Body of pancreas (tissue), 4 donors: Measurements from ENCODE around the gene AKR1C3. TPM values are rescaled to one million over a fixed set of nuclear protein-coding genes. Genes with fewer than 3 reads are reported as not detected.

Experiments used
- ATAC-seq: fragments of 150-250 bp; one replicate; pipeline ENCODE4 v1.9.1; 2016
- DNase-seq, 4 donors: peaks; one replicate each; pipeline ENCODE4 v3.0.0-alpha.2; 2019
- H3K27ac ChIP-seq, 4 donors: fragments of 200-600 bp; sonication (generic); 1 replicate in 3 of 4; 2 replicates in 1 of 4; pipeline versions ENCODE4 v1.5.1 to v1.6.1; 2016 to 2019; ENCODE audit warnings: mild to moderate bottlenecking in 1 of 4, mixed read lengths in 1 of 4, moderate library complexity in 1 of 4
- H3K27me3 ChIP-seq, 2 donors: fragments of 200-600 bp; sonication (generic); one replicate each; pipeline ENCODE4 v1.6.0; 2016; ENCODE audit warnings: mild to moderate bottlenecking in 1 of 2
- H3K36me3 ChIP-seq, 2 donors: fragments of 200-600 bp; sonication (generic); replicated peaks in 1 of 2; 2 replicates each; pipeline ENCODE4 v1.5.1; 2016; ENCODE audit warnings: low read depth in 2 of 2; ENCODE audit not compliant: insufficient read depth in 1 of 2
- H3K4me1 ChIP-seq: fragments of 200-600 bp; sonication (generic); one replicate; pipeline ENCODE4 v1.6.0; 2016
- H3K4me3 ChIP-seq, 2 donors: fragments of 200-600 bp; sonication (generic); 1 replicate in 1 of 2; 2 replicates in 1 of 2; pipeline ENCODE4 v1.5.1; 2016 to 2019
- H3K9me3 ChIP-seq, 3 donors: fragments of 200-600 bp; sonication (generic); 1 replicate in 2 of 3; 2 replicates in 1 of 3; pipeline ENCODE4 v1.5.1; 2016
- POLR2A ChIP-seq, 3 donors: fragments of 450-650 bp; IDR thresholded peaks; one replicate each; pipeline ENCODE4 v1.6.1; 2016; ENCODE audit warnings: antibody characterized with exemption in 3 of 3, mild to moderate bottlenecking in 2 of 3
- WGBS, 2 donors: methylation state at CpG; one replicate each; pipeline ENCODE4 v1.1.5; 2017; 5-methylcytosine and 5-hydroxymethylcytosine counted together
- intact Hi-C: fragments of 100-400 bp; cut with DNase I; formaldehyde crosslinking; loops from one replicate; pipeline ENCODE4 v1.15.1; 2023
- total RNA-seq, 2 donors: library from RNA; depleted of rRNA; stranded (reverse); fragments of >200 nt; gene quantifications; one replicate each; pipeline ENCODE4 v1.1.0, GENCODE V29; 2016
- TF ChIP-seq, protein P1 (sequence below), 7 experiments: fragments of 450-650 bp in 4 of 7; fragments of 200-600 bp in 3 of 7; sonication (generic) in 3 of 7; IDR thresholded peaks; one replicate each; pipeline ENCODE4 v1.5.1; 2016 to 2019; ENCODE audit warnings: antibody characterized with exemption in 7 of 7

Gene AKR1C3
- total RNA-seq, 2 donors from 2014 or later, result 31.1 to 34.6 TPM

DNA sequence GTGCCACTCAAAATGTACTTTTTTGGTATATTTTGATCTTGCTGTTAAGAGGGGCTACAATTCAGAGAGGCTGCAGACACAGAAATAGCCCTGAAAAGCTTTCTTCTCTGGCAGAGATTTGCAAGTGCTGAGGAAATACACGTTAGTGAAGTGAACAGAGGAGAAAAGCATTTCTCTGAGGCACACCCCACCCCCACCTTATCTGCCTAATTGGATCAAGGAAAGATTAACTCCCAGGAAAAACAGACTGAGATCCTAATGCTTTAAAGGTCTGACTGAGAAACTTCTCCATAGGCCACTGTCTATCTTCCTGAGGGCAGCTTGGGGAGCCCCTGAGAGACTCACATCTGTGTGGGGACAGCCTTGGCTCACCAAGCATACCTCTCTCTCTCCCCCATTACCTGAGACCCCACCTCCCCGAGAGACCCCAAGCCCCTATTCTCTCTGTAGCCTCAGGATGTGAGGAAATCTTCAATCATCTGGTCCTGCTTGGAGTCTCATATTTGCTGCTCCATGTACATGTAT is 14.8 kb upstream of the AKR1C3 start:
- no peaks in the 10 kb centered on the region for H3K27me3 ChIP-seq
- no peaks in the 10 kb centered on the region for H3K9me3 ChIP-seq
- no peak overlapping the region for H3K4me3 ChIP-seq
- 45 to 64% methylated on average over 2 of the region's 2 CpGs for WGBS, 2 donors
- intact Hi-C loops, result no loop called here
- TF ChIP-seq, protein P1, sequence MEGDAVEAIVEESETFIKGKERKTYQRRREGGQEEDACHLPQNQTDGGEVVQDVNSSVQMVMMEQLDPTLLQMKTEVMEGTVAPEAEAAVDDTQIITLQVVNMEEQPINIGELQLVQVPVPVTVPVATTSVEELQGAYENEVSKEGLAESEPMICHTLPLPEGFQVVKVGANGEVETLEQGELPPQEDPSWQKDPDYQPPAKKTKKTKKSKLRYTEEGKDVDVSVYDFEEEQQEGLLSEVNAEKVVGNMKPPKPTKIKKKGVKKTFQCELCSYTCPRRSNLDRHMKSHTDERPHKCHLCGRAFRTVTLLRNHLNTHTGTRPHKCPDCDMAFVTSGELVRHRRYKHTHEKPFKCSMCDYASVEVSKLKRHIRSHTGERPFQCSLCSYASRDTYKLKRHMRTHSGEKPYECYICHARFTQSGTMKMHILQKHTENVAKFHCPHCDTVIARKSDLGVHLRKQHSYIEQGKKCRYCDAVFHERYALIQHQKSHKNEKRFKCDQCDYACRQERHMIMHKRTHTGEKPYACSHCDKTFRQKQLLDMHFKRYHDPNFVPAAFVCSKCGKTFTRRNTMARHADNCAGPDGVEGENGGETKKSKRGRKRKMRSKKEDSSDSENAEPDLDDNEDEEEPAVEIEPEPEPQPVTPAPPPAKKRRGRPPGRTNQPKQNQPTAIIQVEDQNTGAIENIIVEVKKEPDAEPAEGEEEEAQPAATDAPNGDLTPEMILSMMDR (IDR thresholded peaks at IDR 0.05), result no peak
- ATAC-seq, result peak; percentile 22
- peak overlapping the region in 2 of 4 donors; percentile 51 for H3K27ac ChIP-seq
- H3K36me3 ChIP-seq, result no peaks in the 10 kb centered on the region
- H3K4me1 ChIP-seq, result peaks cover 17% of the 10 kb centered on the region
- DNase-seq, result no peak

DNA sequence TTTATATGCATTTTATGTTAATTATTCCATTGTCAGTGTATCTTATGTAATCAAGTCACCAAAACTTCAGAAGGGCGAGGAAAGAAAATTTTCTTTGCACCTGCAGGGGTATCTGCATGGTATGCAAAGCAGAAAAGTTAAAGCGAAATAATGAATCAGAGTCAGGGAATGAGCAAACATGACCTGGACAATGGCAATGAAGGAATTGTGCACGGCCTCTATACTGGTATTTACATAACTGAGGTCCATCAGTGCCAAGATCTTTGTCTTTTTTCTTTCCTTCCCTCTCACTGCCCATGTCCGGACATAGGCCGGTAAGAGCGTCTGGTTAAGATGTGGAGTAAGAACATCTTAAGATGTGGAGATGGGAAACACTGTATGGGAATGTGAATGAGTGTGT is 14.4 kb upstream of the AKR1C3 start:
- ATAC-seq, result no peak

DNA sequence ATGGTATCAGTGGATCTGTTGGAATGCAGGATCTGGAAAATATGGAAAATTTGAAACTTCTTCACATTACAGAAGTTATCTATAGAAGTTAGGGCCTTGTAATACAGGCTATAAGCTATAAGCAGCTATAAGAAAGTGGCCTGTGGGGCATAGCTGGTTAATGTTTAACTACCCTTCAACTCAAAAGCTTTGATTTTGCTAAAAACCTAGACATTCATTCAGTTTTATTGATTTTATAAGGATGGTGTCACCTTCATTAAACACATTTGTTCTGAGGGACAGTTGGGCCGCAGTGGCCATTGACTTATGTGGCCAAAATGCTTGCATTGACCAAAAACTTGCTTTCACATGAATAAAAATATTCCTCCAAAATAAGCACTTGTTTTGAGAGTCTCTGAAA is 13.1 kb upstream of the AKR1C3 start:
- no peak overlapping the region for H3K4me3 ChIP-seq
- intact Hi-C loops, result no loop called here
- no peak for DNase-seq
- H3K27me3 ChIP-seq, result no peaks in the 10 kb centered on the region
- H3K36me3 ChIP-seq, result no peaks in the 10 kb centered on the region
- H3K9me3 ChIP-seq, result no peaks in the 10 kb centered on the region
- no peak overlapping the region for H3K27ac ChIP-seq
- peaks cover 17% of the 10 kb centered on the region for H3K4me1 ChIP-seq
- no peak for TF ChIP-seq POLR2A (IDR thresholded peaks at IDR 0.05)
- TF ChIP-seq, protein P1 (IDR thresholded peaks at IDR 0.05), result no peak
- ATAC-seq, result no peak
- WGBS, 2 donors, result 81 to 97% methylated on average over 1 of the region's 1 CpG

More for the DNA sequence above, 14.4 kb upstream of the AKR1C3 start:
- TF ChIP-seq, protein P1 (IDR thresholded peaks at IDR 0.05), result no peak
- TF ChIP-seq POLR2A (IDR thresholded peaks at IDR 0.05), result no peak
- Histone ChIP-seq H3K27me3 (no peaks in the 10 kb centered on the region), H3K4me3 (no peak overlapping the region), H3K9me3 (no peaks in the 10 kb centered on the region), H3K27ac (no peak overlapping the region), H3K4me1 (peaks cover 17% of the 10 kb centered on the region), H3K36me3 (no peaks in the 10 kb centered on the region)
- intact Hi-C loops, result no loop called here
- no peak for DNase-seq
- 82 to 83% methylated on average over 6 of the region's 6 CpGs for WGBS, 2 donors

DNA sequence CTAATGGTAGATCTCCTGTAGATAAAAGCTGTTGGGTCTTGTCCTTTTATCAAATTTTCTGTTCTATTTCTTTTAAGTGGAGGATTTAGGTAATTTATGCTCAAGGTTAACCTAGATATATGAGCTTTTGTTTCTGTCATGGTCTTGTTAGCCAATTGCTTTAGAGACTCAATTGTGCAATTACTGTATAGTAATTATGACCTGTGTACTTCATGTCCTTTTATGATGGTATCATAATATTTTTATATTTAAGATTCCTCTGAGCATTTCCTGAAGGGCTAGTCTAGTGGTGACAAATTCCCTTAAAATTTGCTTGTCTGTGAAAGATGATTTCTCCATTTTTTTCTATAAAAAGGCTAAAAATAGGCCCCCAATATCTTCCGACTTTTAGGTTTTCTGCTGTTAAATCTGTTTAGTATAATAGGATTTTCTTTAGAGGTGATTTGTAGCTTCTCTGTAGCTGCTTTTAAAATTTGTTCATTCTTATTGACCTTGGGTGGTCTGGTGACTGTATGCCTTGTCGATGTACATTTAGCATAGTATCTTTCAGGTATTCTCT is 5.4 kb upstream of the AKR1C3 start:
- H3K27me3 ChIP-seq, result no peaks in the 10 kb centered on the region
- no peak overlapping the region for H3K4me3 ChIP-seq
- no peaks in the 10 kb centered on the region for H3K36me3 ChIP-seq
- WGBS, 2 donors, result 89 to 92% methylated on average over 2 of the region's 2 CpGs
- intact Hi-C loops, result no loop called here
- ATAC-seq (no peak), DNase-seq (no peak)
- no peaks in the 10 kb centered on the region for H3K9me3 ChIP-seq
- H3K27ac ChIP-seq, result no peak overlapping the region
- H3K4me1 ChIP-seq, result peaks cover 11% of the 10 kb centered on the region
- TF ChIP-seq, protein P1 (IDR thresholded peaks at IDR 0.05), result no peak
- no peak for TF ChIP-seq POLR2A (IDR thresholded peaks at IDR 0.05)

DNA sequence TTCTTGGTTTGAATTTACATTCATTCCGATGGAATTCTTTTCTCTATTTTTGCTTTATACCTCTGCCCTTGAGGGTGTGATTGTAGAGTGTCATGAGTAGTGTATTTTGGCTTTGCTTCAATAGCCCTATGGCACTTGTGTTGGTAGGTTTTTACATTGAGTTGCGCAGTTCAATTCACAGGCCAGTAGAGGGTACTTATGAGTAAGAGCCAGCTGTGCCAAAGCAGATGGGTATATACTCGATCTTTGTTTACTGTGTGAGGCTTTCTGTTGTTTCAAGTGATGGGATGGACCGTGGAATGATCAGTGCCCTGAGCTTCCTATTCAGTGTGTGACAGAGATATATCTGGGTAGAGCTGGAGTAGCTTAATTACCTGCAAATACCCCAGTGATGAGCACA is 4.3 kb upstream of the AKR1C3 start:
- 52 to 64% methylated on average over 4 of the region's 4 CpGs for WGBS, 2 donors
- no peak for ATAC-seq
- intact Hi-C loops, result no loop called here
- Histone ChIP-seq H3K4me3 (no peak overlapping the region), H3K9me3 (no peaks in the 10 kb centered on the region), H3K27ac (no peak overlapping the region), H3K36me3 (no peaks in the 10 kb centered on the region), H3K4me1 (peaks cover 12% of the 10 kb centered on the region), H3K27me3 (no peaks in the 10 kb centered on the region)
- DNase-seq, result no peak
- TF ChIP-seq, protein P1 (IDR thresholded peaks at IDR 0.05), result peak in 3 of 7 experiments; percentile 8 to 17 (median 8)
- TF ChIP-seq POLR2A (IDR thresholded peaks at IDR 0.05), result no peak
